NCI-H345 (cell line): ENCODE data around the gene TAS2R50.

Source experiments
- DNase-seq: peaks from one replicate; lab custom pipeline; 2025; lab: John Stamatoyannopoulos, UW

TAS2R50 gene

DNA sequence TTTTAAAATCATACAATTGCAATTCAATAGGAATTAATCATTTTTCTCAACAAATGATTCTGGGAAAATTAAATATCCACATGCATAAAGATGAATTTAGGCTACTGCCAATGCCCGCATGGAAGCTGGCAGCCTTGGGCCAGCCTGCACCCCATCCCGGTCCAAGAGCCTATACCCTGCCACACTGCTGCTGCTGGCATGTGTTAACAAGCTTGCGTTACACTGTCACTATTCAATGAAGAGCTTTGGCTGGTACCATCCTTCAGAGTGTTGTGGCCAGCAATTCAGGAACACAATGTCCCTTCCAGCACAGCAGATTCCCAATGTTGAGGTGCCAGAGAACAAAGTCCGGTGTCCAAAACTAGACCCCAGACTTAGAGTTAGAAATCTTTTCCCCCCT lies 34.1 kb downstream of the TAS2R50 start:
- no peak for DNase-seq

- DNase-seq, result no peak
Measured at GRCh38 chr12:10943167-10943566, 43.5 kb downstream of the TAS2R50 start.

DNA sequence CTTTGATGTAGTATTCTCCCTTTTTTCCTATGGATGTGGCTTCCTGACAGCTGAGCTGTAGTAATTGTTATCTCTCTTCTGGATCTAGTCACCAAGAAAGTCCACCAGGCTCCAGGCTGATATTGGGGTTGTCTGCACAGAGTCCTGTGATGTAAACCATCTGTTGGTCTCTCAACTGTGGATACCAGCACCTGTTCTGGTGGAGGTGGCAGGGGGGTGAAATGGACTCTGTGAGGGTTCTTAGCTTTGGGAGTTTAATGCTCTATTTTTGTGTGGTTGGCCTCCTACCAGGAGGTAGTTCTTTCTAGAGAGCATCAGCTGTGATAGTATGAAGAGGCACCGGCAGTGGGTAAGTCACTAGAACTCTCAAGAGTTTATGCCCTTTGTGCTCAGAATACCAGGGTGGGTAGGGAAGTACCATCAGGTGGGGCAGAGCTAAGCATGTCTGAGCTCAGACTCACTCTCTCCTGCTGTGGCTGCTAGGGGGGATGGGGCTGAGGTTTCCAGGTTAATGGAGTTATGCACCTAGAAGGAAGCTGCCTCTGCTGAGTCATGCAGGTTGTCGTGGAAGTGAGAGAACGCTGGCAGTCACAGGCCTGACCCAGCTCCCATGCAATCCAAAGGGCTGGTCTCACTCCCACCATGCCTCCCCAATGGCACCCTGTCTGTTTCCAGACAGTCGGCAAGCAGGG lies 44.6 kb downstream of the TAS2R50 start:
- no peak for DNase-seq

GRCh38 chr12:10941369-10941768 lies 45.3 kb downstream of the TAS2R50 start:
- DNase-seq, result no peak

GRCh38 chr12:10940389-10940788 lies 46.3 kb downstream of the TAS2R50 start:
- DNase-seq, result no peak

- no peak for DNase-seq
Measured at GRCh38 chr12:10939163-10939562, 47.5 kb downstream of the TAS2R50 start, which contains the start of gene TAS2R14. Gene TAS2R14 (minus strand): TSS chr12:10939263. CDS start chr12:10939207, 56 bp downstream.

DNA sequence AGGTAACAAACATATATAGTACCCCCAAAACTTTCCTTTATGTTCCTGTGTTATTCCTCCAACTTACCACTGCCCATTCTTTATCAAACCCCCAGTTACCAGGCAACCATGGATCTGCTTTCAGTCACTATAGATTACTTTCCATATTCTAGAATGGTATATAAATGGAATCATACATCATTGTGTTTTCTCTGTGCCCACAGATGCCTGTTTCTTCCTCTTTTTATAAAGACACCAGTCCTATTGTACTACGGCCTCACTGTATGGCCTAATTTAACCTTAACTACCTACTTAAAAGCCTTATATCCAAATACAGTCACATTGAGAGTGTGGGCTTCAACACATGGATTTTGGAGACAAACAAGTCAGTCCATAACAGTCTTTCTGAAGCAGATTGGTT lies 50.2 kb downstream of the TAS2R50 start:
- DNase-seq, result no peak
